ENCODE measurements around the gene HNRNPA0.

Gene HNRNPA0

GRCh38 chr5:137730336-137730735 lies 23.8 kb downstream of the HNRNPA0 start:
- no peak for TF ChIP-seq CTCF (IDR thresholded peaks at IDR 0.05; ENCODE audit: extremely low read depth, insufficient read depth, missing control alignments)
- no peak for DNase-seq (ENCODE audit: low spot score)
- in situ Hi-C loops (cut with MboI; ENCODE audit: low pct_unique_long_range_greater_than_20kb, low sequenced_read_pairs, unreplicated experiment), result loop anchor here (10.0 kb wide), 1 partner anchor 66 kb away; no protein-coding TSS in a partner anchor

- in situ Hi-C loops (cut with MboI; ENCODE audit: low pct_unique_long_range_greater_than_20kb, low sequenced_read_pairs, unreplicated experiment), result no loop called here
- no peak for TF ChIP-seq CTCF (IDR thresholded peaks at IDR 0.05; ENCODE audit: extremely low read depth, insufficient read depth, missing control alignments)
- no peak for DNase-seq (ENCODE audit: low spot score)
These were observed 26.1 kb downstream of the HNRNPA0 start for GRCh38 chr5:137728048-137728447.

- no peak for TF ChIP-seq CTCF (IDR thresholded peaks at IDR 0.05; ENCODE audit: extremely low read depth, insufficient read depth, missing control alignments)
- in situ Hi-C loops (cut with MboI; ENCODE audit: low pct_unique_long_range_greater_than_20kb, low sequenced_read_pairs, unreplicated experiment), result no loop called here
- no peak for DNase-seq (ENCODE audit: low spot score)
These were observed 26.5 kb downstream of the HNRNPA0 start for GRCh38 chr5:137727623-137728022.

- no peak for TF ChIP-seq CTCF (IDR thresholded peaks at IDR 0.05; ENCODE audit: extremely low read depth, insufficient read depth, missing control alignments)
- in situ Hi-C loops (cut with MboI; ENCODE audit: low pct_unique_long_range_greater_than_20kb, low sequenced_read_pairs, unreplicated experiment), result no loop called here
- no peak for DNase-seq (ENCODE audit: low spot score)
These were observed 29.9 kb downstream of the HNRNPA0 start for GRCh38 chr5:137724251-137724650.

- in situ Hi-C loops (cut with MboI; ENCODE audit: low pct_unique_long_range_greater_than_20kb, low sequenced_read_pairs, unreplicated experiment), result no loop called here
- TF ChIP-seq CTCF (IDR thresholded peaks at IDR 0.05; ENCODE audit: extremely low read depth, insufficient read depth, missing control alignments), result no peak
- no peak for DNase-seq (ENCODE audit: low spot score)
These were observed 35.6 kb downstream of the HNRNPA0 start for GRCh38 chr5:137718611-137719010.

GRCh38 chr5:137716337-137716736 lies 37.8 kb downstream of the HNRNPA0 start:
- DNase-seq (ENCODE audit: low spot score), result no peak
- in situ Hi-C loops (cut with MboI; ENCODE audit: low pct_unique_long_range_greater_than_20kb, low sequenced_read_pairs, unreplicated experiment), result no loop called here

More at GRCh38 chr5:137716337-137716736, 37.8 kb downstream of the HNRNPA0 start:
- TF ChIP-seq CTCF (IDR thresholded peaks at IDR 0.05; ENCODE audit: extremely low read depth, insufficient read depth, missing control alignments), result no peak

Measured in GM13977 (cell line).